ENCODE results near the gene FYN. TPM values are rescaled to one million over a fixed set of nuclear protein-coding genes. Genes with fewer than 3 reads are reported as not detected.

Gene FYN
- total and polyA plus RNA-seq, 10 of the 15 experiments (the other 5 are each of a cell fraction or from before 2014, with no cell fraction given) = 51.4 to 247 (median 138) TPM

DNA sequence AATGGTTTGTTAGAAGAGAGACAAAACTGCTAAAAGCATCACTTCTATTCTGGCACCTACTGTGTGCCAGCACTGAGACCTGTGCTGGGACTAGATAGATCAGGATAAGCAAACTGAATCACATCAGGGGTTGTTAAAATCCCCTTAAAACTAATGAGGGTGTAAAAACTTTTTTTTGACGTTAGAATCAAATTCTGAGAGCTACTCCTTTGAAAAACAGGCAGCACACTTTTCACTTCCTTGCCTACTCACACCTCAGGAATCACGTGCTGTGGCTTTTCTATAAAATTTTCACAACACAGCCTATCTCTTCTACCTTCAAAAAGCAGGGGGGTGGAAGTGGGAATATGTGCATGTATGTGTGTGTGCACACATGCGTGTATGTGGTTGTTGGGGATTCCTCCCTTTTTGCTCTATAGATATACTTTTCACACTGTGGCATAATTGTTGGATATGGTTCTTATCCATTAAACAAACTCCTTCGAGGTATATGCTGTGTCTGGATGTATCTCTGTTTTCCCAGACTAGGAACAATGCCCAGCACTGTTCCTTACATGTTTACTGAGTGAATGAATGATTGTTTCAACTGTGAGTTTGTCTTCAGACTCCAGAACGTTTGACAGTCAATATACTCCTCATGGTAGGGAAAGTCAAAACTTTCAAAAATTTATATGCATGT lies 105.4 kb downstream of the FYN start (continued):
- TF ChIP-seq, protein P1, sequence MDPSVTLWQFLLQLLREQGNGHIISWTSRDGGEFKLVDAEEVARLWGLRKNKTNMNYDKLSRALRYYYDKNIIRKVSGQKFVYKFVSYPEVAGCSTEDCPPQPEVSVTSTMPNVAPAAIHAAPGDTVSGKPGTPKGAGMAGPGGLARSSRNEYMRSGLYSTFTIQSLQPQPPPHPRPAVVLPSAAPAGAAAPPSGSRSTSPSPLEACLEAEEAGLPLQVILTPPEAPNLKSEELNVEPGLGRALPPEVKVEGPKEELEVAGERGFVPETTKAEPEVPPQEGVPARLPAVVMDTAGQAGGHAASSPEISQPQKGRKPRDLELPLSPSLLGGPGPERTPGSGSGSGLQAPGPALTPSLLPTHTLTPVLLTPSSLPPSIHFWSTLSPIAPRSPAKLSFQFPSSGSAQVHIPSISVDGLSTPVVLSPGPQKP (IDR thresholded peaks at IDR 0.05; ENCODE audit: low read depth, low read length) = no peak
- TF ChIP-seq NR2C2 (IDR thresholded peaks at IDR 0.05; ENCODE audit: borderline replicate concordance, control insufficient read depth, insufficient read length, low read depth) = no peak
- TF ChIP-seq, protein P2, sequence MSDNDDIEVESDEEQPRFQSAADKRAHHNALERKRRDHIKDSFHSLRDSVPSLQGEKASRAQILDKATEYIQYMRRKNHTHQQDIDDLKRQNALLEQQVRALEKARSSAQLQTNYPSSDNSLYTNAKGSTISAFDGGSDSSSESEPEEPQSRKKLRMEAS (IDR thresholded peaks at IDR 0.05; ENCODE audit: low read depth, low read length) = no peak
- peak; percentile 90 for TF ChIP-seq RELB (IDR thresholded peaks at IDR 0.05; ENCODE audit: low read depth)
- no peak for TF ChIP-seq CBX3 (IDR thresholded peaks at IDR 0.05; ENCODE audit: borderline replicate concordance, low read depth)
- TF ChIP-seq GABPA (IDR thresholded peaks at IDR 0.05; ENCODE audit: low read depth) = no peak
- TF ChIP-seq ZNF384 (IDR thresholded peaks at IDR 0.05; ENCODE audit: borderline replicate concordance, low read depth, low read length) = no peak; the same call in 1 of the 2 replicates
- TF ChIP-seq, protein P3, sequence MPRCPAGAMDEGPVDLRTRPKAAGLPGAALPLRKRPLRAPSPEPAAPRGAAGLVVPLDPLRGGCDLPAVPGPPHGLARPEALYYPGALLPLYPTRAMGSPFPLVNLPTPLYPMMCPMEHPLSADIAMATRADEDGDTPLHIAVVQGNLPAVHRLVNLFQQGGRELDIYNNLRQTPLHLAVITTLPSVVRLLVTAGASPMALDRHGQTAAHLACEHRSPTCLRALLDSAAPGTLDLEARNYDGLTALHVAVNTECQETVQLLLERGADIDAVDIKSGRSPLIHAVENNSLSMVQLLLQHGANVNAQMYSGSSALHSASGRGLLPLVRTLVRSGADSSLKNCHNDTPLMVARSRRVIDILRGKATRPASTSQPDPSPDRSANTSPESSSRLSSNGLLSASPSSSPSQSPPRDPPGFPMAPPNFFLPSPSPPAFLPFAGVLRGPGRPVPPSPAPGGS (IDR thresholded peaks at IDR 0.05; ENCODE audit: borderline replicate concordance, insufficient read depth, low read depth, low read length, poor library complexity, severe bottlenecking) = no peak
- peak; percentile 74 for TF ChIP-seq RUNX3 (IDR thresholded peaks at IDR 0.05; ENCODE audit: low read length)
- peak; percentile 48 for TF ChIP-seq EED (IDR thresholded peaks at IDR 0.05; ENCODE audit: low read depth)
- no peak for TF ChIP-seq HSF1 (IDR thresholded peaks at IDR 0.05; ENCODE audit: low read depth, low read length)
- peak; percentile 13; the same call in 1 of the 2 replicates for TF ChIP-seq BACH1 (IDR thresholded peaks at IDR 0.05; ENCODE audit: borderline replicate concordance)
- no peak for TF ChIP-seq NKRF (conservative IDR thresholded peaks at IDR 0.05)
- no peak for TF ChIP-seq RCOR1 (conservative IDR thresholded peaks at IDR 0.05; ENCODE audit: low read depth, low read length)
- TF ChIP-seq IKZF1 (conservative IDR thresholded peaks at IDR 0.05) = peak; percentile 82; the same call in 1 of the 2 replicates
- TF ChIP-seq EGR1 (IDR thresholded peaks at IDR 0.05; ENCODE audit: borderline replicate concordance in 1 of 2, low read depth in 2 of 2, low read length in 2 of 2) = no peak
- no peak for TF ChIP-seq IRF4 (IDR thresholded peaks at IDR 0.05; ENCODE audit: low read depth, low read length)
- no peak for TF ChIP-seq BRCA1 (IDR thresholded peaks at IDR 0.05; ENCODE audit: low read depth, low read length)
- no peak for TF ChIP-seq ZSCAN29 (IDR thresholded peaks at IDR 0.05)
- no peak for TF ChIP-seq ETV6 (conservative IDR thresholded peaks at IDR 0.05 in 1 of 2, IDR thresholded peaks at IDR 0.05 in 1 of 2; ENCODE audit: borderline replicate concordance in 1 of 2, low read depth in 1 of 2)
- TF ChIP-seq CREB1 (IDR thresholded peaks at IDR 0.05; ENCODE audit: low read depth) = no peak
- peak; percentile 70; the same call in 1 of the 2 replicates for TF ChIP-seq GATAD2B (conservative IDR thresholded peaks at IDR 0.05; ENCODE audit: low read depth)
